Mesenchymal stem cell (in vitro differentiated cells and primary cell): ENCODE results near the gene CIITA.

Source experiments
- DNase-seq: peaks from one replicate; pipeline ENCODE4 v3.0.0-alpha.2; 2013
- H2AFZ ChIP-seq: one replicate; pipeline ENCODE4 v1.6.1; 2013; ENCODE audit warnings: low read depth, mild to moderate bottlenecking, control low read depth, inconsistent platforms, low read length, moderate library complexity
- H2AK5ac ChIP-seq: 2 replicates; pipeline ENCODE4 v1.6.1; 2013; ENCODE audit warnings: low read length, moderate library complexity, mild to moderate bottlenecking, inconsistent platforms; ENCODE audit not compliant: severe bottlenecking
- H2BK120ac ChIP-seq: one replicate; pipeline ENCODE4 v1.6.1; 2013; ENCODE audit warnings: low read depth, mild to moderate bottlenecking, inconsistent platforms, low read length, moderate library complexity
- H2BK12ac ChIP-seq, 2 experiments: one replicate each; pipeline ENCODE4 v1.6.1; 2013; ENCODE audit warnings: inconsistent platforms in 2 of 2, low read length in 2 of 2, mild to moderate bottlenecking in 2 of 2, moderate library complexity in 2 of 2, control low read depth in 1 of 2
- H2BK15ac ChIP-seq: one replicate; pipeline ENCODE4 v1.6.1; 2013; ENCODE audit warnings: mild to moderate bottlenecking, low read depth, inconsistent platforms; ENCODE audit not compliant: poor library complexity, severe bottlenecking
- H2BK5ac ChIP-seq: 2 replicates; pipeline ENCODE4 v1.6.1; 2013; ENCODE audit warnings: low read depth, mild to moderate bottlenecking, low read length, control low read depth, inconsistent platforms; ENCODE audit not compliant: poor library complexity, severe bottlenecking
- H3K14ac ChIP-seq, 2 experiments: one replicate each; pipeline ENCODE4 v1.6.1; 2013; ENCODE audit warnings: inconsistent platforms in 2 of 2, low read length in 2 of 2, control low read depth in 1 of 2, mild to moderate bottlenecking in 1 of 2, moderate library complexity in 1 of 2
- H3K18ac ChIP-seq, 2 experiments: one replicate each; pipeline ENCODE4 v1.6.1; 2013; ENCODE audit warnings: inconsistent platforms in 2 of 2, low read length in 2 of 2, control low read depth in 1 of 2, low read depth in 1 of 2, mild to moderate bottlenecking in 1 of 2
- H3K23ac ChIP-seq, 2 experiments: one replicate each; pipeline ENCODE4 v1.6.1; 2013; ENCODE audit warnings: inconsistent platforms in 2 of 2, low read length in 2 of 2, mild to moderate bottlenecking in 2 of 2, moderate library complexity in 2 of 2, control low read depth in 1 of 2
- H3K27ac ChIP-seq: 2 replicates; pipeline ENCODE4 v1.5.1; 2013; ENCODE audit warnings: mild to moderate bottlenecking, moderate library complexity, low read length, control low read depth, inconsistent platforms; ENCODE audit not compliant: poor library complexity, severe bottlenecking
- H3K27me3 ChIP-seq, 2 experiments: 2 replicates each; pipeline versions ENCODE4 v1.6.1 to v1.7.0; 2013; ENCODE audit warnings: low read length in 2 of 2, mild to moderate bottlenecking in 2 of 2, moderate library complexity in 2 of 2, control low read depth in 1 of 2, inconsistent platforms in 1 of 2; ENCODE audit not compliant: control insufficient read depth in 1 of 2, insufficient read depth in 1 of 2
- H3K36me3 ChIP-seq, 2 experiments: 2 replicates each; pipeline versions ENCODE4 v1.6.1 to v1.7.0; 2013; ENCODE audit warnings: low read length in 2 of 2, control low read depth in 1 of 2, inconsistent platforms in 1 of 2, low read depth in 1 of 2, mild to moderate bottlenecking in 1 of 2; ENCODE audit not compliant: insufficient read depth in 2 of 2, control insufficient read depth in 1 of 2
- H3K4ac ChIP-seq, 2 experiments: one replicate each; pipeline ENCODE4 v1.6.1; 2013; ENCODE audit warnings: inconsistent platforms in 2 of 2, low read length in 2 of 2, mild to moderate bottlenecking in 2 of 2, moderate library complexity in 2 of 2, control low read depth in 1 of 2, low read depth in 1 of 2
- H3K4me1 ChIP-seq: 2 replicates; pipeline ENCODE4 v1.6.1; 2013; ENCODE audit warnings: low read depth, low read length, control low read depth; ENCODE audit not compliant: control insufficient read depth, insufficient read depth
- H3K4me2 ChIP-seq: 2 replicates; pipeline ENCODE4 v1.6.1; 2013; ENCODE audit warnings: low read length, mild to moderate bottlenecking, inconsistent platforms; ENCODE audit not compliant: poor library complexity, severe bottlenecking
- H3K4me3 ChIP-seq, 2 experiments: 2 replicates each; pipeline versions ENCODE4 v1.5.1 to v1.7.0; 2013; ENCODE audit warnings: low read length in 2 of 2, mild to moderate bottlenecking in 2 of 2, control low read depth in 1 of 2, low read depth in 1 of 2; ENCODE audit not compliant: insufficient read depth in 1 of 2
- H3K79me1 ChIP-seq: replicated peaks from 2 replicates; pipeline ENCODE4 v1.6.1; 2013; ENCODE audit warnings: mild to moderate bottlenecking, control low read depth, low read length, inconsistent platforms; ENCODE audit not compliant: poor library complexity, severe bottlenecking
- H3K9ac ChIP-seq: 2 replicates; pipeline ENCODE4 v1.7.0; 2013; ENCODE audit warnings: mild to moderate bottlenecking, low read length, moderate library complexity
- H3K9me3 ChIP-seq: 2 replicates; pipeline ENCODE4 v1.7.0; 2013; ENCODE audit warnings: mild to moderate bottlenecking, low read length; ENCODE audit not compliant: control insufficient read depth
- H4K8ac ChIP-seq: one replicate; pipeline ENCODE4 v1.6.1; 2013; ENCODE audit warnings: inconsistent platforms, mild to moderate bottlenecking, low read length, moderate library complexity
- H4K91ac ChIP-seq: one replicate; pipeline ENCODE4 v1.6.1; 2013; ENCODE audit warnings: mild to moderate bottlenecking, low read length, inconsistent platforms
- WGBS: methylation state at CpG from one replicate; pipeline ENCODE4 v1.1.7; 2013; ENCODE audit warnings: mixed read lengths; 5-methylcytosine and 5-hydroxymethylcytosine counted together

Gene CIITA

DNA sequence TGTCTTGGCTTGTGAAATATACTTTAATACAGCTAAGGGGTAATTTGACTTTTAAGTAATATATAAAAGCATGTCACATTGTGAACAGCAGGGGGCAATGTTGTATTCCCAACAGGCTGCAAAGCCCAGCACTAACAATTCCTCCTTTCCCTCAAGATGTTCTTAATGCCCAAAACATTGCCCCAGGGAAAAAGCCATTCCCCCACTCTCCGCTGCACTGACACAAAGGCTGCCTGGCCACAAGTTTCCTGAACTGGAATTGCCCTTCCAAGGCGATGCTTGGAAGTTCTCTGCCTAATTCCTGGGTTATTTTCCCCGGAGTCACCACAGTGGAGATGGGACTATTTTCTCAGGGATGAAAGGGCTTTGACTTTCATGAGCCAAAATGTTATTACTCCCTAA lies 94.6 kb downstream of the CIITA start:
- H4K91ac ChIP-seq: no peak overlapping the region
- peak overlapping the region; percentile 24 for H2BK120ac ChIP-seq
- no peak overlapping the region for H2BK15ac ChIP-seq
- no peak overlapping the region for H2AK5ac ChIP-seq
- H3K4ac ChIP-seq: peak overlapping the region in 1 of 2 experiments; percentile 35
- peak; percentile 87 for DNase-seq
- no peak overlapping the region for H2BK5ac ChIP-seq
- peak overlapping the region; percentile 23 for H3K9ac ChIP-seq
- H3K27ac ChIP-seq: no peak overlapping the region
- peaks cover 19% of the 10 kb centered on the region for H3K79me1 ChIP-seq
- H3K18ac ChIP-seq: peak overlapping the region in 1 of 2 experiments; percentile 52
- H3K23ac ChIP-seq: no peak overlapping the region
- H2BK12ac ChIP-seq: peak overlapping the region; percentile 43 to 59
- H3K9me3 ChIP-seq: no peaks in the 10 kb centered on the region
- WGBS: 5% methylated on average over 3 of the region's 3 CpGs
- H2AFZ ChIP-seq: no peak overlapping the region
- no peak overlapping the region for H3K14ac ChIP-seq
- H3K4me1 ChIP-seq: peaks cover 7% of the 10 kb centered on the region
- H3K27me3 ChIP-seq: no peaks in the 10 kb centered on the region
- no peak overlapping the region for H4K8ac ChIP-seq
- H3K4me3 ChIP-seq: no peak overlapping the region
- no peak overlapping the region for H3K4me2 ChIP-seq
- H3K36me3 ChIP-seq: peaks cover 28 to 52% of the 10 kb centered on the region in 2 experiments

- Histone ChIP-seq H3K9me3 (no peaks in the 10 kb centered on the region), H3K4me1 (peaks cover 9% of the 10 kb centered on the region), H3K9ac (peak overlapping the region; percentile 23), H2AFZ (no peak overlapping the region), H2BK15ac (no peak overlapping the region), H2BK120ac (peak overlapping the region; percentile 29), H3K27me3 (no peaks in the 10 kb centered on the region), H3K4ac (peak overlapping the region; percentile 9 to 47), H4K91ac (peak overlapping the region; percentile 44), H2BK12ac (peak overlapping the region; percentile 20 to 90), H3K79me1 (peaks cover 18% of the 10 kb centered on the region), H3K4me3 (no peak overlapping the region), H3K18ac (peak overlapping the region; percentile 52 to 71), H3K4me2 (no peak overlapping the region), H2BK5ac (no peak overlapping the region), H3K23ac (peak overlapping the region in 1 of 2 experiments; percentile 66), H4K8ac (peak overlapping the region; percentile 71), H3K14ac (no peak overlapping the region), H3K27ac (no peak overlapping the region), H2AK5ac (peak overlapping the region; percentile 63), H3K36me3 (peaks cover 24 to 54% of the 10 kb centered on the region in 2 experiments)
- DNase-seq: no peak
- 56% methylated on average over 3 of the region's 4 CpGs for WGBS
Measured at GRCh38 chr16:10972108-10972818, 95.3 kb downstream of the CIITA start.

- Histone ChIP-seq H3K4me2 (no peak overlapping the region), H3K14ac (no peak overlapping the region), H3K23ac (no peak overlapping the region), H4K8ac (no peak overlapping the region), H2AK5ac (no peak overlapping the region), H2BK15ac (no peak overlapping the region), H3K79me1 (peaks cover 13% of the 10 kb centered on the region), H2BK12ac (peak overlapping the region in 1 of 2 experiments; percentile 29), H3K4me3 (no peak overlapping the region), H3K4me1 (peaks cover 9% of the 10 kb centered on the region), H3K36me3 (peaks cover 29 to 52% of the 10 kb centered on the region in 2 experiments), H3K18ac (peak overlapping the region in 1 of 2 experiments; percentile 25), H3K27me3 (no peaks in the 10 kb centered on the region), H2BK5ac (no peak overlapping the region), H3K27ac (no peak overlapping the region), H2BK120ac (no peak overlapping the region), H2AFZ (no peak overlapping the region), H3K4ac (peak overlapping the region in 1 of 2 experiments; percentile 35), H4K91ac (no peak overlapping the region), H3K9ac (no peak overlapping the region), H3K9me3 (no peaks in the 10 kb centered on the region)
- 92% methylated on average over 12 of the region's 12 CpGs for WGBS
- no peak for DNase-seq
Measured at GRCh38 chr16:10972819-10973464, 95.9 kb downstream of the CIITA start.

GRCh38 chr16:10976634-10977033 lies 99.6 kb downstream of the CIITA start:
- H3K27me3 ChIP-seq: no peaks in the 10 kb centered on the region
- H2BK12ac ChIP-seq: no peak overlapping the region
- no peak overlapping the region for H3K9ac ChIP-seq
- H2AFZ ChIP-seq: no peak overlapping the region
- no peak overlapping the region for H2AK5ac ChIP-seq
- no peaks in the 10 kb centered on the region for H3K9me3 ChIP-seq
- peaks cover 10% of the 10 kb centered on the region for H3K79me1 ChIP-seq
- peaks cover 6% of the 10 kb centered on the region for H3K4me1 ChIP-seq
- H3K36me3 ChIP-seq: peaks cover 38 to 56% of the 10 kb centered on the region in 2 experiments
- no peak overlapping the region for H4K91ac ChIP-seq
- no peak overlapping the region for H3K4ac ChIP-seq
- no peak overlapping the region for H3K23ac ChIP-seq
- no peak overlapping the region for H2BK5ac ChIP-seq
- peak overlapping the region in 1 of 2 experiments; percentile 22 for H3K18ac ChIP-seq
- no peak overlapping the region for H3K14ac ChIP-seq
- no peak overlapping the region for H3K4me2 ChIP-seq
- H3K4me3 ChIP-seq: no peak overlapping the region
- H4K8ac ChIP-seq: no peak overlapping the region
- H2BK15ac ChIP-seq: no peak overlapping the region
- WGBS: 28% methylated on average over 3 of the region's 3 CpGs
- peak; percentile 58 for DNase-seq
- H3K27ac ChIP-seq: no peak overlapping the region
- no peak overlapping the region for H2BK120ac ChIP-seq
